Measurements from ENCODE around the gene TSPAN4. TPM values are rescaled to one million over a fixed set of nuclear protein-coding genes. Genes with fewer than 3 reads are reported as not detected.

Gene TSPAN4
- total RNA-seq, 2 experiments from 2014 or later, result 9.4 to 12.1 TPM

DNA sequence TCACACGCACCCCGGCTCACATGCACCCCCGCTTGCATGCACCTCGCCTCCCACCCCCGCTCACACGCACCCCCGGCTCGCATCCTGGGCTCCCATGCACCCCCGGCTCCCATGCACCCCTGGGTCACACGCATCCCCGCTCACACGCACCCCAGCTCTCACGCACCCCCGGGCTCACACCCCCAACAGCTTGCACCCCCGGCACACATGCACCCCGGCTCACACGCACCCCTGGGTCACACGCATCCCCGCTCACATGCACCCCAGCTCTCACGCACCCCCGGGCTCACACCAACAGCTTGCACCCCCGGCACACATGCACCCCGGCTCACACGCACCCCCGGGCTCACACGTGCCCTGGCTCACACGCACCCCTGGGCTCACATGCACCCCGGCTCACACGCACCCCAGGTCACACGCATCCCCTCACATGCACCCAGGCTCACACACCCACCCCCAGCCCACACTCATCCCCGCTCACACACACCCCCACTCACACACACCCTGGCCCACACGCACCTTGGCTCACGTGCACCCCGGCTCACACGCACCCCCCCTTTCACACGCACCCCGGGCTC, 16.2 kb downstream of the TSPAN4 start:
- intact Hi-C loops (cut with micrococcal nuclease; ENCODE audit: unreplicated experiment), result no loop called here
- TF ChIP-seq, protein P1, sequence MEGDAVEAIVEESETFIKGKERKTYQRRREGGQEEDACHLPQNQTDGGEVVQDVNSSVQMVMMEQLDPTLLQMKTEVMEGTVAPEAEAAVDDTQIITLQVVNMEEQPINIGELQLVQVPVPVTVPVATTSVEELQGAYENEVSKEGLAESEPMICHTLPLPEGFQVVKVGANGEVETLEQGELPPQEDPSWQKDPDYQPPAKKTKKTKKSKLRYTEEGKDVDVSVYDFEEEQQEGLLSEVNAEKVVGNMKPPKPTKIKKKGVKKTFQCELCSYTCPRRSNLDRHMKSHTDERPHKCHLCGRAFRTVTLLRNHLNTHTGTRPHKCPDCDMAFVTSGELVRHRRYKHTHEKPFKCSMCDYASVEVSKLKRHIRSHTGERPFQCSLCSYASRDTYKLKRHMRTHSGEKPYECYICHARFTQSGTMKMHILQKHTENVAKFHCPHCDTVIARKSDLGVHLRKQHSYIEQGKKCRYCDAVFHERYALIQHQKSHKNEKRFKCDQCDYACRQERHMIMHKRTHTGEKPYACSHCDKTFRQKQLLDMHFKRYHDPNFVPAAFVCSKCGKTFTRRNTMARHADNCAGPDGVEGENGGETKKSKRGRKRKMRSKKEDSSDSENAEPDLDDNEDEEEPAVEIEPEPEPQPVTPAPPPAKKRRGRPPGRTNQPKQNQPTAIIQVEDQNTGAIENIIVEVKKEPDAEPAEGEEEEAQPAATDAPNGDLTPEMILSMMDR (conservative IDR thresholded peaks at IDR 0.05; ENCODE audit: low read length), result no peak
- no peak for TF ChIP-seq EZH2phosphoT487 (IDR thresholded peaks at IDR 0.05; ENCODE audit: borderline replicate concordance, low read depth, low read length)
- no peak overlapping the region for H3K4me3 ChIP-seq (ENCODE audit: low read depth, low read length, poor library complexity, severe bottlenecking)
- ChIA-PET POLR2A (no interaction called here), CTCF (ENCODE audit: unreplicated experiment) (no interaction called here)
- no peaks in the 10 kb centered on the region for H3K9me2 ChIP-seq (ENCODE audit: insufficient read depth, low read length)
- no peaks in the 10 kb centered on the region for H4K20me1 ChIP-seq (ENCODE audit: insufficient read depth, low read length)
- no peak for DNase-seq (ENCODE audit: low spot score)
- no peaks in the 10 kb centered on the region for H3K9me3 ChIP-seq (ENCODE audit: low read length)
- no peaks in the 10 kb centered on the region for H3K36me3 ChIP-seq (ENCODE audit: insufficient read depth, low read length)
- no peaks in the 10 kb centered on the region for H3K79me2 ChIP-seq (ENCODE audit: insufficient read depth, low read depth, low read length)
- peaks cover 5% of the 10 kb centered on the region for H3K4me1 ChIP-seq (ENCODE audit: insufficient read depth, low read length, poor library complexity, severe bottlenecking)
- H3K27ac ChIP-seq (ENCODE audit: low read depth, low read length, poor library complexity, severe bottlenecking), result no peak overlapping the region
- H2AFZ ChIP-seq (ENCODE audit: low read length), result no peak overlapping the region
- H3K4me2 ChIP-seq (ENCODE audit: low read length), result no peak overlapping the region
- no TSS peak for BruUV-seq (replicated peaks)

- no peaks in the 10 kb centered on the region for H3K36me3 ChIP-seq (ENCODE audit: insufficient read depth, low read length)
- intact Hi-C loops (cut with micrococcal nuclease; ENCODE audit: unreplicated experiment), result no loop called here
- H3K27ac ChIP-seq (ENCODE audit: low read depth, low read length, poor library complexity, severe bottlenecking), result no peak overlapping the region
- TF ChIP-seq, protein P1 (conservative IDR thresholded peaks at IDR 0.05; ENCODE audit: low read length), result no peak
- TF ChIP-seq EZH2phosphoT487 (IDR thresholded peaks at IDR 0.05; ENCODE audit: borderline replicate concordance, low read depth, low read length), result no peak
- H3K4me1 ChIP-seq (ENCODE audit: insufficient read depth, low read length, poor library complexity, severe bottlenecking), result peaks cover 5% of the 10 kb centered on the region
- no peaks in the 10 kb centered on the region for H3K9me2 ChIP-seq (ENCODE audit: insufficient read depth, low read length)
- no peak overlapping the region for H2AFZ ChIP-seq (ENCODE audit: low read length)
- POLR2A ChIA-PET, result no interaction called here
- no peak overlapping the region for H3K4me2 ChIP-seq (ENCODE audit: low read length)
- no peaks in the 10 kb centered on the region for H3K9me3 ChIP-seq (ENCODE audit: low read length)
- no peaks in the 10 kb centered on the region for H3K79me2 ChIP-seq (ENCODE audit: insufficient read depth, low read depth, low read length)
- H3K4me3 ChIP-seq (ENCODE audit: low read depth, low read length, poor library complexity, severe bottlenecking), result no peak overlapping the region
- DNase-seq (ENCODE audit: low spot score), result no peak
- H4K20me1 ChIP-seq (ENCODE audit: insufficient read depth, low read length), result no peaks in the 10 kb centered on the region
- CTCF ChIA-PET (ENCODE audit: unreplicated experiment), result no interaction called here
- no TSS peak for BruUV-seq (replicated peaks)
These were observed 16.9 kb downstream of the TSPAN4 start for GRCh38 chr11:859394-860131.

All from OCI-LY7 (cell line).